K562 (cell line): ENCODE measurements around the gene CLN5. TPM values are rescaled to one million over a fixed set of nuclear protein-coding genes. Genes with fewer than 3 reads are reported as not detected.

ENCODE experiments used
- ATAC-seq: fragments of 200-7000 bp; cut with Tn5 transposase; 3 replicates; pipeline ENCODE4 v1.9.1; 2020; ENCODE audit warnings: moderate library complexity
- BruUV-seq: library from RNA; stranded (reverse); fragments of 400-500 nt; replicated peaks from 2 replicates; lab custom pipeline; 2021; lab: Mats Ljungman, UMichigan
- CTCF ChIA-PET: fragments of 300-600 bp; formaldehyde crosslinking; extraction: SDS; loops from one replicate; lab custom pipeline; 2021; ENCODE audit warnings: low intra/inter-chr PET ratio; lab: Yijun Ruan, JAX
- POLR2A ChIA-PET: fragments of 300-600, 350-650 bp; sonication (Branson Sonifier 250); formaldehyde crosslinking; extraction: SDS; loops from one replicate; lab custom pipeline; 2021; ENCODE audit warnings: antibody characterized with exemption, inconsistent platforms; lab: Yijun Ruan, JAX
- DNase-seq, 4 experiments: peaks; one replicate each; pipeline versions ENCODE4 v3.0.0 to v3.0.0-alpha.2; 2011 to 2018; ENCODE audit warnings: low spot score in 3 of 4, mixed read lengths in 3 of 4; ENCODE audit errors: extremely low read depth in 1 of 4
- FAIRE-seq: peaks from 2 replicates; lab custom pipeline; 2011; peaks lifted over from hg19 to GRCh38; lab: Jason Lieb, UNC
- H2AFZ ChIP-seq: 2 replicates; pipeline ENCODE4 v1.6.0; 2011; ENCODE audit warnings: low read depth, low read length, control low read depth, inconsistent platforms
- H3K27ac ChIP-seq: fragments of 200-600 bp; 3 replicates; pipeline ENCODE4 v1.8.0; 2011; ENCODE audit warnings: low read depth, mild to moderate bottlenecking, control low read depth, inconsistent platforms, low read length, moderate library complexity, mixed read lengths; ENCODE audit errors: extremely low read depth
- H3K27me3 ChIP-seq, 2 experiments: fragments of 300-600 bp in 1 of 2; 2 replicates in 1 of 2; 3 replicates in 1 of 2; pipeline versions ENCODE4 v1.6.0 to v1.8.0; 2011; ENCODE audit warnings: inconsistent platforms in 2 of 2, low read length in 2 of 2, mild to moderate bottlenecking in 1 of 2, mixed read lengths in 1 of 2, moderate library complexity in 1 of 2; ENCODE audit not compliant: control insufficient read depth in 2 of 2, insufficient read depth in 2 of 2
- H3K36me3 ChIP-seq: fragments of 300-600 bp; 3 replicates; pipeline ENCODE4 v1.8.0; 2011; ENCODE audit warnings: mild to moderate bottlenecking, low read length, inconsistent platforms; ENCODE audit not compliant: control insufficient read depth, insufficient read depth
- H3K4me1 ChIP-seq, 2 experiments: fragments of 200-600 bp in 1 of 2; replicated peaks in 1 of 2; 2 replicates in 1 of 2; 3 replicates in 1 of 2; pipeline versions ENCODE4 v1.5.1 to v1.8.0; 2011; ENCODE audit warnings: inconsistent platforms in 2 of 2, low read length in 2 of 2, mild to moderate bottlenecking in 1 of 2, mixed read lengths in 1 of 2, moderate library complexity in 1 of 2; ENCODE audit not compliant: control insufficient read depth in 2 of 2, insufficient read depth in 2 of 2
- H3K4me2 ChIP-seq: 2 replicates; pipeline ENCODE4 v1.6.1; 2011; ENCODE audit warnings: low read length, control low read depth, inconsistent platforms, mixed read lengths; ENCODE audit not compliant: insufficient read depth
- H3K4me3 ChIP-seq: fragments of 200-600 bp; sonication (generic), shearing (Covaris generic); 2 replicates; pipeline ENCODE4 v1.5.1; 2016; ENCODE audit warnings: control low read depth, inconsistent platforms
- H3K79me2 ChIP-seq: fragments of 200-600 bp; 3 replicates; pipeline ENCODE4 v1.8.0; 2011; ENCODE audit warnings: low read length, inconsistent platforms; ENCODE audit not compliant: control insufficient read depth, insufficient read depth
- H3K9ac ChIP-seq, 2 experiments: 2 replicates each; pipeline versions ENCODE4 v1.6.0 to v1.6.1; 2011; ENCODE audit warnings: low read depth in 2 of 2, low read length in 2 of 2, control low read depth in 1 of 2, inconsistent platforms in 1 of 2, mild to moderate bottlenecking in 1 of 2, mixed read lengths in 1 of 2; ENCODE audit not compliant: insufficient read depth in 1 of 2
- H3K9me1 ChIP-seq: one replicate; pipeline ENCODE4 v1.6.0; 2011; ENCODE audit warnings: inconsistent platforms, mild to moderate bottlenecking, low read length, moderate library complexity; ENCODE audit not compliant: control insufficient read depth, insufficient read depth
- H3K9me3 ChIP-seq: replicated peaks from 2 replicates; pipeline ENCODE4 v1.5.1; 2011; ENCODE audit warnings: low read depth, low read length, inconsistent platforms; ENCODE audit not compliant: control insufficient read depth, insufficient read depth
- H4K20me1 ChIP-seq: replicated peaks from 2 replicates; pipeline ENCODE4 v1.6.1; 2011; ENCODE audit warnings: low read length, inconsistent platforms, mixed read lengths; ENCODE audit not compliant: control insufficient read depth, insufficient read depth
- ARNT ChIP-seq, 2 experiments: fragments of 450-650 bp; IDR thresholded peaks; 2 replicates each; pipeline ENCODE4 v1.6.1; 2016; ENCODE audit warnings: mild to moderate bottlenecking in 1 of 2
- BMI1 ChIP-seq: fragments of 150-350 bp; IDR thresholded peaks from 2 replicates; pipeline ENCODE4 v1.6.1; 2014; ENCODE audit warnings: low read length
- CEBPG ChIP-seq, 3 experiments: fragments of 200-800 bp in 1 of 3; sonication (Bioruptor generic) in 1 of 3; sonication (generic) in 1 of 3; formaldehyde crosslinking in 1 of 3; IDR thresholded peaks in 2 of 3; conservative IDR thresholded peaks in 1 of 3; 2 replicates each; pipeline versions ENCODE4 v1.6.1 to v1.8.0; 2016 to 2022; ENCODE audit warnings: missing compliant biosample characterization in 2 of 3, missing genetic modification characterization in 2 of 3, mild to moderate bottlenecking in 1 of 3, missing genetic modification reagents in 1 of 3
- MYC ChIP-seq, 2 experiments: fragments of 250-450 bp in 1 of 2; sonication (Bioruptor Pico) in 1 of 2; IDR thresholded peaks; 2 replicates each; pipeline versions ENCODE4 v1.5.1 to v1.6.1; 2012 to 2021; ENCODE audit warnings: low read depth in 2 of 2, borderline replicate concordance in 1 of 2, improper control_type of control experiment in 1 of 2, low read length in 1 of 2, mild to moderate bottlenecking in 1 of 2, moderate library complexity in 1 of 2
- XRCC4 ChIP-seq: IDR thresholded peaks from one replicate; pipeline ENCODE4 v1.6.1; 2011; ENCODE audit not compliant: insufficient read depth, insufficient read length; ENCODE audit errors: extremely low read depth
- ZEB2 ChIP-seq: fragments of 450-650 bp; IDR thresholded peaks from 2 replicates; pipeline ENCODE4 v1.6.1; 2016
- WGBS: fragments of 100-300 bp; shearing (Covaris generic); methylation state at CpG from one replicate; pipeline ENCODE4 v1.1.6; 2016; ENCODE audit warnings: low coverage, mixed read lengths; ENCODE audit not compliant: insufficient coverage; ENCODE audit errors: missing lambda C conversion rate; 5-methylcytosine and 5-hydroxymethylcytosine counted together
- in situ Hi-C: fragments of 300-500 bp; cut with MboI; formaldehyde crosslinking; loops from 4 replicates; pipeline ENCODE4 v1.15.0; 2018; ENCODE audit warnings: inconsistent platforms, mixed read lengths
- intact Hi-C: fragments of 100-400 bp; cut with micrococcal nuclease; formaldehyde crosslinking; loops from 2 replicates; pipeline ENCODE4 v1.14.2; 2022
- polyA plus RNA-seq, 8 experiments: library from polyadenylated mRNA; depleted of rRNA in 4 of 8; stranded (reverse) in 5 of 8; unstranded in 3 of 8; fragments of >200 nt; fragmentation: Nextera tagmentation in 2 of 8; fragmentation: Illumina TruSeq in 1 of 8; extraction: Ambion mirVana in 2 of 8; extraction: Trizol in 1 of 8; gene quantifications; 2 replicates each; pipeline versions ENCODE4 v1.2.1 to v1.2.3, GENCODE V29; 2011 to 2014; ENCODE audit warnings: inconsistent platforms in 1 of 8, missing spikeins in 1 of 8
- total RNA-seq, 7 experiments: library from RNA; depleted of rRNA in 6 of 7; stranded (reverse); fragments of >200 nt in 6 of 7; fragmentation: Illumina TruSeq in 2 of 7; extraction: Trizol in 2 of 7; gene quantifications; 2 replicates each; pipeline versions ENCODE4 v1.2.1 to v1.2.3, GENCODE V29; 2011 to 2021; ENCODE audit warnings: low replicate concordance in 1 of 7
- TF ChIP-seq, protein P1 (sequence below): fragments of 450-650 bp; formaldehyde crosslinking; IDR thresholded peaks from 2 replicates; pipeline ENCODE4 v1.4.0; 2020; ENCODE audit warnings: mild to moderate bottlenecking, mixed read lengths

Gene CLN5
- total and polyA plus RNA-seq, 9 of the 15 experiments (the other 6 are each of a cell fraction or from before 2014, with no cell fraction given): 4.6 to 11.5 (median 7.2) TPM

DNA sequence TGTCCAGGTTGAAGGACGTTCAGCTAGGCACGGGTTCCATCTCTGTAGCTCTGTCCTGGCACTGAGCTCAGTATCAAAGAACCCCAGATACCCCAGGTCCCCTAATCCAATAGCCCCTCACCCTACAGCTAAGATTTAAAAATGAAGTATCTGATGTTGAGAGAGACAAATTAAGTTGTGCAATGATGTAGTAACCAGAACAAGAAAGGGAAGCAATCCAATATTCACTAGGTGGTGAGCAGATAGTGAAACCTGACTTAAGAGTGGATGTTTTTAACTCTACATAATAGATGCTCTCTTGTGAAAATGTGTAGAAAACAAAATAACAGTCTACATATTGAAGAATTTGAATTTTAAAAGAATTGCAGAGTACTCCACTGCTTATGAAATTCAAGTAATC, 41.8 kb upstream of the CLN5 start (continued):
- TF ChIP-seq CEBPG (CRISPR knock-in tag; IDR thresholded peaks at IDR 0.05) (no peak), CEBPG (tag; conservative IDR thresholded peaks at IDR 0.05 in 1 of 2, IDR thresholded peaks at IDR 0.05 in 1 of 2) (no peak)

DNA sequence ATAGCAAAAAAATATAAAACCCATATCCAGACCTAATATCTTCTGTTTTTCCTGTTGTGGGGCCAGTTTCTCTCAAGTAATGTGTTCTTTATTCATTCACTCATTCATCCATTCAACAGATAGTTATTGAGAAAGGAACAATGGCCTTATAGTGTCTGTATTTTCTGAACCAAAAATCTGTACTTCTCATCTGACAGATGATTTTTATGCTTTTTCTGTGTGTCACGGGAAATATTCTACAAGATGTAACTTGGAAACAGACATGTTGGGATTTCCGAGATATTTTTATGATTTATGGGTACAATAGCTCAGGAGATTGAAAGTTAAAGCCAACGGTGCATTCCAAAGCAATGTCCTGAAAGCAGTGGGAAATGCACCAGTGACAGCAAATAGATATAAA, 37.9 kb upstream of the CLN5 start:
- Histone ChIP-seq H3K36me3 (no peaks in the 10 kb centered on the region), H2AFZ (no peak overlapping the region), H3K4me3 (no peak overlapping the region), H3K9ac (no peak overlapping the region), H4K20me1 (no peaks in the 10 kb centered on the region), H3K27ac (no peak overlapping the region), H3K4me1 (no peaks in the 10 kb centered on the region), H3K9me3 (no peaks in the 10 kb centered on the region), H3K79me2 (no peaks in the 10 kb centered on the region), H3K4me2 (no peak overlapping the region), H3K27me3 (peaks cover 0 to 4% of the 10 kb centered on the region in 2 experiments; a peak in 2 of 5 replicates), H3K9me1 (no peaks in the 10 kb centered on the region)
- POLR2A ChIA-PET: interaction anchor here (1.2 kb wide), 1 partner anchor 15 kb away, joined by 3 read pairs; no protein-coding TSS in a partner anchor
- in situ Hi-C loops: no loop called here
- no peak for ATAC-seq
- WGBS: 0% methylated on average over 3 of the region's 3 CpGs
- no peak for DNase-seq
- CTCF ChIA-PET: no interaction called here
- FAIRE-seq: no peak
- no TSS peak for BruUV-seq
- TF ChIP-seq BMI1: no peak
- no peak for TF ChIP-seq MYC (IDR thresholded peaks at IDR 0.05; ENCODE audit: low read depth, low read length)
- no peak for TF ChIP-seq MYC (CRISPR knock-in tag; IDR thresholded peaks at IDR 0.05; ENCODE audit: borderline replicate concordance, low read depth)
- TF ChIP-seq ARNT (IDR thresholded peaks at IDR 0.05): no peak
- no peak for TF ChIP-seq ZEB2
- TF ChIP-seq XRCC4: no peak
- TF ChIP-seq, protein P1, sequence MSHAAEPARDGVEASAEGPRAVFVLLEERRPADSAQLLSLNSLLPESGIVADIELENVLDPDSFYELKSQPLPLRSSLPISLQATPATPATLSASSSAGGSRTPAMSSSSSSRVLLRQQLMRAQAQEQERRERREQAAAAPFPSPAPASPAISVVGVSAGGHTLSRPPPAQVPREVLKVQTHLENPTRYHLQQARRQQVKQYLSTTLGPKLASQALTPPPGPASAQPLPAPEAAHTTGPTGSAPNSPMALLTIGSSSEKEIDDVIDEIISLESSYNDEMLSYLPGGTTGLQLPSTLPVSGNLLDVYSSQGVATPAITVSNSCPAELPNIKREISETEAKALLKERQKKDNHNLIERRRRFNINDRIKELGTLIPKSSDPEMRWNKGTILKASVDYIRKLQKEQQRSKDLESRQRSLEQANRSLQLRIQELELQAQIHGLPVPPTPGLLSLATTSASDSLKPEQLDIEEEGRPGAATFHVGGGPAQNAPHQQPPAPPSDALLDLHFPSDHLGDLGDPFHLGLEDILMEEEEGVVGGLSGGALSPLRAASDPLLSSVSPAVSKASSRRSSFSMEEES (CRISPR knock-in tag): no peak
- intact Hi-C loops: no loop called here
